Esophagus mucosa (tissue), 1 donor: ENCODE measurements around the gene P4HA3. TPM values are rescaled to one million over a fixed set of nuclear protein-coding genes. Genes with fewer than 3 reads are reported as not detected.
"Not testable (repeated sequence)": the region's sequence is repeated elsewhere in the genome, so short reads cannot be mapped to it uniquely, and the experiment has no call there.

Experiments used
- ATAC-seq: fragments of 200-7000 bp; cut with Tn5 transposase; one replicate; pipeline ENCODE4 v1.9.1; 2020
- total RNA-seq: library from RNA; stranded (reverse); gene quantifications from one replicate; pipeline ENCODE4 v1.2.4, GENCODE V29; 2023
- donor health status: DM: yes; HTN: yes; CAD: no.

P4HA3 gene
- total RNA-seq: 0.20 TPM

DNA sequence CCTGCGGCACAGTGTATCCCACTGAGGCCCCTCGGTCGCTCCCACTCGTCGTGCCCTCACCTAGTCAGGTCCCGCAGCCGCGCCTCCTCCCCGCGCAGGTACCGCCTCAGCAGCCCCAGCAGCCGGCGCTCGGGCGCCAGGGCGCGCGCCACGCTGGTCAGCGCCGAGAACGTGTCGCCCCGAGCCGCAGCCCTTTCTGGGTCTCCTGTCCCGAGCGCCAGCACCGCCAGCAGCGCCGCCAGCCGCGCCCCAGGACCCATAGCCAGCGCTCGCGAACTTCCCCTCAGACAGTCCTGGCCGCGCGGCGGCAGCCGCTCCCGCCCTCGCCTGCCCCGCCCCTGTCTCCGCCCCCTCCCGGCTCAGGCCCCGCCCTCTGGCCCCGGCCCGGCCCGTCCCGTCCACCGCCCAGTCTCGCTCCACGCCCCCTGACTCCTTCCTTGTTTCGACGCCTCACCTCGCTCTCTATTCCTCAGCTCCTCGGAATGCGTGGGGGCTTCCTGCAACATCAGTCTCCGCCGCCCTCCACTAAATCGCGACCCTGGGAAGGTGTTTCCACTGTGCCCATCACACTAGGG is at the start of gene P4HA3:
P4HA3 (minus strand) TSS at position 289 of the 575 bp plus-strand sequence; CDS start at position 260, 29 bp downstream.
- peak; percentile 86 for ATAC-seq

DNA sequence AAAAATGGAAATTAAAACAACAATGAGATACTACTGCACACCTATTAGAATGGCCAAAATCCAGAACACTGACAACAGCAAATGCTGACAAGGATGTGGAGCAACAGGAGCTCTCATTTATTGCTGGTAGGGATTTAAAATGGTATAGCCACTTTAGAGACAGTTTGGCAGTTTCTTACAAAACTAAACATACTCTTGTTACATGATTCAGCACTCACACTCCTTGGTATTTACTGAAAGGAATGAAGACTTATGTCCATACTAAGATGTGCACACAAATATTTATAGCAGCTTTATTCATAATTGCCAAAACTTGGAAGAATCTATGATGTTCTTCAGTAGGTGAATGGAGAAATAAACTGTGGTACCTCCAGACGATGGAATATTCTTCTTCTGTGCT is 46.0 kb upstream of the P4HA3 start:
- ATAC-seq: no peak

- ATAC-seq: no peak
These were observed 44.2 kb upstream of the P4HA3 start for GRCh38 chr11:74355626-74356025.

DNA sequence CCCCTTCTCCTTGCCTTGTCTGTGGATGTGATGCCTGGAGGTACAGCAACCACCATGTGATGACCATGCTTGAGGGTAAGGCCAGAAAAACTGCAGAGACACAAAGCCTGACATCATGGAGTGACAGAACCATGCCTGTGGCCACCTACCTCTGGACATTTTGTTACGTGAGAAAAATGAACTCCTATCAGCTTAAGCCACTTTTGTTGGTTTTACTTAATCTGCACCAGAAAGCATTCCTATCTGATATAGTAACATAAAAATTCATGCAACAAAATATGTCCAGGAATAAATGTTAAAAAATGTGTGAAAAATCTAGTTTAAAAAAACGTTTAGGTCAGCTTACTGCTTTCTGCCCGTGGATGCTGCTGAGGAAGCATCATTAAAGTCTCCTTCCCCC is 42.6 kb upstream of the P4HA3 start:
- no peak for ATAC-seq

- ATAC-seq: no peak
These were observed 35.9 kb upstream of the P4HA3 start for GRCh38 chr11:74347381-74347780.

DNA sequence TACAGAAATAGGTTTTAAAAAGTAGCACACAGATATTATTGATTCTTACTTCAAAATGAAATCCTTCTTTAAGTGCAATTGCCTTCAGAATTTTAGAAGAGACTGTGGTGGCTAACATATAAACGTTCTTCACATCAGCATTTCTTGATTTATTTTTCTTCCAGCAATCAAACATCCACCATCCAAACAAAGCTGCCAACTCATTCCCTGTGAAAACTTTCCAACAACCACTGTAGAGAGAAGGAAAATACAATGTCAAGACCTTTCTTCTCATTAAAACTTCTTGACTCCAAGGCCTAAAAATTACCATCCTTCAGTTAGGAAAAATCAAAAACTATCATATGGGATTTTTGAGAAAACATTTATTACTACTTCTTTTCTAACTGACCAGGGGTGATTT is 34.0 kb upstream of the P4HA3 start:
- no peak for ATAC-seq

- ATAC-seq: no peak
These were observed 30.5 kb upstream of the P4HA3 start for GRCh38 chr11:74341921-74342320.

- no peak for ATAC-seq
These were observed 28.2 kb upstream of the P4HA3 start for GRCh38 chr11:74339619-74340018.

- no peak for ATAC-seq
These were observed 27.5 kb upstream of the P4HA3 start for GRCh38 chr11:74338963-74339362.

GRCh38 chr11:74333193-74333592 is 21.8 kb upstream of the P4HA3 start:
- no peak for ATAC-seq

DNA sequence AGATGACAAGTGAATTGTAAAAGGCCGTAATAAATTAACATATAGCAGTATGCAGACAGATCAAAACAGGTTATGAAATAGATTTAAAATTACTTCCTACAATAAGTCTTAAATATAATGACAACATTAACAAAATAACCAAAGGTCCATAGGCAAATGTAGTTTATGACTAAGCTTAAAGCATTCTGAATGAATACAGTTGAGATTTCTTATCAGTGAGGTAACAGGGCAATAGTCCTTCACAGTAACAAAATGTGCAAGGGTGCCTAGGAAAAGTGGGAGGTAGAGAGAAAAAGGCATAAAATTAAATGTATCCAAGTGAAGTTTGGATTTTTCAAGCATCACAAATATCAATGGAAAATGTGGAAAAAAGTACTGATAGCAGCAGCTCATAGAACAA is 20.9 kb upstream of the P4HA3 start:
- no peak for ATAC-seq

DNA sequence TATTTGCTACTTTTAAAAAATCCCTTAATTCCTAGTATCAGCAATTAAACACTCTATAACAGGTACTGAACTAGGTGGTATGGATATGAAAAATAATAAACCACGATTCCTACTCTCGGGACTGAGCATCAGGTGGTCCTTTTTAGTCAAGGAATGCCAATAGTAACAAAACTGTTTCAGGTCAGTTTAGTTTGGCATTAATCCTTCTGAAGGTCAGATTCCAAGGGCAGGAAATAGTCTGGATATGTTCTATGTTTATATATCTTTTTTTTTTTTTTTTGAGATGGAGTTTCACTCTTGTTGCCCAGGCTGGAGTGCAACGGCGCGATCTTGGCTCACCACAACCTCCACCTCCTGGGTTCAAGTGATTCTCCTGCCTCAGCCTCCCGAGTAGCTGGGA is 19.6 kb upstream of the P4HA3 start:
- ATAC-seq: not testable (repeated sequence)

- peak; percentile 86 for ATAC-seq
These were observed 18.8 kb upstream of the P4HA3 start for GRCh38 chr11:74330075-74330858.

GRCh38 chr11:74327076-74327475 is 15.6 kb upstream of the P4HA3 start:
- no peak for ATAC-seq

DNA sequence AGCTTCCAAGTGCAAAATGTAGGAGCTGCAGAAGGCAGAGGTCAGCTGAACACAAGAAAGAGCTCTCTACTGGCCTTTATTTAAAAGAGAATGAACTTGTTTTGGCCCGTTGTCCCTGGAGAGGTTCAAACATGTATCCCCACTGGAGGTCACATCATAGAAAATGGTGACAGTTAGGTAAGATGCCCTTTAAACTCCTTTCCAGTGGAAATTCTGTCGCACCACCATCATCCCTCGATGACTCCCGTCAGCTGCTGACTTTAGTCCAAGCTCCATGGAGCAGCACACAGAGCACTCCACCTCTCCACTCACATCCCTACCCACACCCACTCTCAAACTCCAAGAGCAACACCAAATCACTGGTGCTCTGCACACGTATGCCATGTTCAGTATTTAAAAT is 15.2 kb upstream of the P4HA3 start:
- ATAC-seq: no peak

GRCh38 chr11:74325649-74326645 is 14.5 kb upstream of the P4HA3 start:
- peak; percentile 16 for ATAC-seq

DNA sequence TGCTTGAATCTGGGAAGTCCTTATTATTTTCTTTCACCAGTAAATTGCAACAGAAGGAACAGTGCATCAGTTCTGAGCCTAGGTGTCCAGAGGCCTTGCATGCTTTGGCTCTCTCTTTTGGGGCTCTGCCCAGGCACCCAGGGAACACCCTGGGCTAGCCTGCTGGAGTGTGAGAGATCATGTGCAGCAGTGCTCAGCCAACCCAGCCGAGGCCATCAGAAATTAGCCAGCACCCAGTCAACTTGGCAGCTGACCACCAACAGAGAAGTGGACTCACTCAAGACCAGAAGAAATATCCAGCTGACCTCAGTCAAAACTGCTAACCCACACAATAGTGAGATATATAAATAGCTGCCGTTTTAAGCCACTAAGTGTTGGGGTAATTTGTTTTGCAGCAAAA is 11.2 kb upstream of the P4HA3 start:
- ATAC-seq: no peak

- ATAC-seq: no peak
These were observed 10.2 kb upstream of the P4HA3 start for GRCh38 chr11:74321487-74322188.

GRCh38 chr11:74320538-74320937 is 9.1 kb upstream of the P4HA3 start:
- ATAC-seq: no peak

- ATAC-seq: peak; percentile 73
These were observed 7.8 kb upstream of the P4HA3 start for GRCh38 chr11:74319139-74319816.

GRCh38 chr11:74318241-74318932 is 6.9 kb upstream of the P4HA3 start:
- ATAC-seq: no peak
